HepG2 (cell line): ENCODE measurements around the gene GNAT2. TPM values are rescaled to one million over a fixed set of nuclear protein-coding genes. Genes with fewer than 3 reads are reported as not detected.

ENCODE experiments used
- ATAC-seq: fragments of 200-7000 bp; cut with Tn5 transposase; 3 replicates; pipeline ENCODE4 v1.9.1; 2020; ENCODE audit warnings: mild to moderate bottlenecking, moderate library complexity
- BruUV-seq: library from RNA; stranded (reverse); fragments of 400-500 nt; replicated peaks from 2 replicates; lab custom pipeline; 2021; lab: Mats Ljungman, UMichigan
- CTCF ChIA-PET: fragments of 300-600 bp; formaldehyde crosslinking; extraction: SDS; loops from one replicate; lab custom pipeline; 2021; ENCODE audit warnings: low total read pairs, inconsistent platforms, low intra/inter-chr PET ratio; lab: Yijun Ruan, JAX
- POLR2A ChIA-PET: fragments of 350-600 bp; sonication (Branson Sonifier 250); formaldehyde crosslinking; loops from one replicate; lab custom pipeline; 2020; ENCODE audit warnings: antibody characterized with exemption, inconsistent platforms; lab: Yijun Ruan, JAX
- DNase-seq: peaks from one replicate; pipeline ENCODE4 v3.0.0-alpha.2; 2015; ENCODE audit warnings: low spot score
- FAIRE-seq: peaks from 3 replicates; lab custom pipeline; 2011; peaks lifted over from hg19 to GRCh38; lab: Jason Lieb, UNC
- H2AFZ ChIP-seq: one replicate; pipeline ENCODE4 v1.6.1; 2011; ENCODE audit warnings: low read length, inconsistent platforms
- H3K27ac ChIP-seq: fragments of 300-600 bp; 3 replicates; pipeline ENCODE4 v1.8.0; 2011; ENCODE audit warnings: mixed run types, mild to moderate bottlenecking, mixed read lengths, low read length, inconsistent platforms; ENCODE audit not compliant: insufficient read depth; ENCODE audit errors: extremely low read length
- H3K27me3 ChIP-seq, 2 experiments: fragments of 200-600 bp in 1 of 2; 2 replicates in 1 of 2; 3 replicates in 1 of 2; pipeline versions ENCODE4 v1.6.0 to v1.8.0; 2011; ENCODE audit warnings: low read length in 2 of 2, mild to moderate bottlenecking in 2 of 2, moderate library complexity in 2 of 2, inconsistent platforms in 1 of 2; ENCODE audit not compliant: insufficient read depth in 2 of 2, control insufficient read depth in 1 of 2
- H3K36me3 ChIP-seq, 2 experiments: fragments of 200-600 bp in 1 of 2; replicated peaks in 1 of 2; 2 replicates in 1 of 2; 3 replicates in 1 of 2; pipeline versions ENCODE4 v1.5.1 to v1.8.0; 2011; ENCODE audit warnings: low read length in 2 of 2, inconsistent platforms in 1 of 2; ENCODE audit not compliant: insufficient read depth in 2 of 2, control insufficient read depth in 1 of 2
- H3K4me1 ChIP-seq: 2 replicates; pipeline ENCODE4 v1.5.1; 2012; ENCODE audit warnings: low read length, inconsistent platforms; ENCODE audit not compliant: insufficient read depth
- H3K4me2 ChIP-seq: 2 replicates; pipeline ENCODE4 v1.6.0; 2011; ENCODE audit warnings: low read depth, low read length, inconsistent platforms
- H3K4me3 ChIP-seq, 3 experiments: fragments of 200-600 bp in 1 of 3; sonication (generic), shearing (Covaris generic) in 1 of 3; replicated peaks in 1 of 3; 2 replicates each; pipeline ENCODE4 v1.5.1; 2011 to 2016; ENCODE audit warnings: low read length in 3 of 3, inconsistent platforms in 2 of 3, low read depth in 2 of 3, mild to moderate bottlenecking in 2 of 3, control low read depth in 1 of 3, mixed read lengths in 1 of 3; ENCODE audit not compliant: insufficient read depth in 1 of 3
- H3K79me2 ChIP-seq: one replicate; pipeline ENCODE4 v1.6.1; 2011; ENCODE audit warnings: low read length, inconsistent platforms; ENCODE audit not compliant: insufficient read depth
- H3K9ac ChIP-seq: 2 replicates; pipeline ENCODE4 v1.6.0; 2011; ENCODE audit warnings: mild to moderate bottlenecking, low read depth, low read length, inconsistent platforms; ENCODE audit not compliant: insufficient read depth
- H3K9me3 ChIP-seq: 2 replicates; pipeline ENCODE4 v1.5.1; 2012; ENCODE audit warnings: mild to moderate bottlenecking, low read length
- H4K20me1 ChIP-seq: 2 replicates; pipeline ENCODE4 v1.6.0; 2011; ENCODE audit warnings: inconsistent platforms, mild to moderate bottlenecking, low read length, moderate library complexity; ENCODE audit not compliant: insufficient read depth
- BCL6 ChIP-seq: IDR thresholded peaks from 2 replicates; pipeline ENCODE4 v1.6.1; 2016; ENCODE audit warnings: missing genetic modification reagents, missing compliant biosample characterization
- KAT2B ChIP-seq: fragments of 150-350 bp; IDR thresholded peaks from 2 replicates; pipeline ENCODE4 v1.6.1; 2014; ENCODE audit warnings: low read depth, low read length, borderline replicate concordance
- MED1 ChIP-seq: sonication (generic); formaldehyde crosslinking; IDR thresholded peaks from 2 replicates; pipeline ENCODE4 v1.4.0; 2020; ENCODE audit warnings: missing genetic modification reagents
- SIN3B ChIP-seq: fragments of 150-350 bp; IDR thresholded peaks from 2 replicates; pipeline ENCODE4 v1.6.1; 2014; ENCODE audit warnings: low read length
- ZNF550 ChIP-seq: sonication (generic); formaldehyde crosslinking; IDR thresholded peaks from 2 replicates; pipeline ENCODE4 v1.4.0; 2020; ENCODE audit warnings: mild to moderate bottlenecking, missing genetic modification reagents, borderline replicate concordance
- WGBS: methylation state at CpG from one replicate; pipeline ENCODE4 v1.1.6; 2017; ENCODE audit warnings: low lambda C conversion rate; 5-methylcytosine and 5-hydroxymethylcytosine counted together
- in situ Hi-C: cut with HindIII; loops from 2 replicates; pipeline ENCODE4 v1.10.0; 2017; ENCODE audit warnings: low pct_unique_long_range_greater_than_20kb; ENCODE audit not compliant: extremely low pct_ligation_motif_present
- intact Hi-C: fragments of 100-400 bp; cut with micrococcal nuclease; formaldehyde crosslinking; loops from one replicate; pipeline ENCODE4 v1.10.0; 2022; ENCODE audit not compliant: unreplicated experiment
- polyA plus RNA-seq, 8 experiments: library from polyadenylated mRNA; depleted of rRNA in 3 of 8; stranded (reverse) in 7 of 8; unstranded in 1 of 8; fragments of >200 nt; fragmentation: Illumina TruSeq in 4 of 8; extraction: Trizol in 4 of 8; gene quantifications; 2 replicates each; pipeline versions ENCODE4 v1.2.1 to v1.2.3, GENCODE V29; 2011 to 2016; ENCODE audit warnings: low read depth in 4 of 8, missing spikeins in 1 of 8, mixed read lengths in 1 of 8; ENCODE audit not compliant: insufficient read depth in 1 of 8
- total RNA-seq, 5 experiments: library from RNA; depleted of rRNA; stranded (reverse); fragments of >200 nt; fragmentation: Illumina TruSeq; extraction: Trizol; gene quantifications; 2 replicates each; pipeline ENCODE4 v1.2.3, GENCODE V29; 2016; ENCODE audit warnings: low read depth in 1 of 5
- TF ChIP-seq, protein P1 (sequence below): IDR thresholded peaks from 2 replicates; pipeline ENCODE4 v1.6.1; 2012; ENCODE audit warnings: low read depth, low read length, improper control_type of control experiment
- TF ChIP-seq, protein P2 (sequence below): sonication (generic); formaldehyde crosslinking; IDR thresholded peaks from 2 replicates; pipeline ENCODE4 v1.5.1; 2020; ENCODE audit warnings: mild to moderate bottlenecking, moderate library complexity, missing genetic modification reagents
- TF ChIP-seq, protein P3 (sequence below): sonication (generic); formaldehyde crosslinking; IDR thresholded peaks from 2 replicates; pipeline ENCODE4 v1.5.0; 2020; ENCODE audit warnings: missing genetic modification reagents
- TF ChIP-seq, protein P4 (sequence below): sonication (generic); formaldehyde crosslinking; IDR thresholded peaks from 2 replicates; pipeline ENCODE4 v1.9.0; 2022; ENCODE audit warnings: missing genetic modification reagents, mild to moderate bottlenecking, borderline replicate concordance

Gene GNAT2
- total and polyA plus RNA-seq, 2 of the 13 experiments (the other 11 are each of a cell fraction or from before 2014, with no cell fraction given), result 0.08 to 0.20 TPM

DNA sequence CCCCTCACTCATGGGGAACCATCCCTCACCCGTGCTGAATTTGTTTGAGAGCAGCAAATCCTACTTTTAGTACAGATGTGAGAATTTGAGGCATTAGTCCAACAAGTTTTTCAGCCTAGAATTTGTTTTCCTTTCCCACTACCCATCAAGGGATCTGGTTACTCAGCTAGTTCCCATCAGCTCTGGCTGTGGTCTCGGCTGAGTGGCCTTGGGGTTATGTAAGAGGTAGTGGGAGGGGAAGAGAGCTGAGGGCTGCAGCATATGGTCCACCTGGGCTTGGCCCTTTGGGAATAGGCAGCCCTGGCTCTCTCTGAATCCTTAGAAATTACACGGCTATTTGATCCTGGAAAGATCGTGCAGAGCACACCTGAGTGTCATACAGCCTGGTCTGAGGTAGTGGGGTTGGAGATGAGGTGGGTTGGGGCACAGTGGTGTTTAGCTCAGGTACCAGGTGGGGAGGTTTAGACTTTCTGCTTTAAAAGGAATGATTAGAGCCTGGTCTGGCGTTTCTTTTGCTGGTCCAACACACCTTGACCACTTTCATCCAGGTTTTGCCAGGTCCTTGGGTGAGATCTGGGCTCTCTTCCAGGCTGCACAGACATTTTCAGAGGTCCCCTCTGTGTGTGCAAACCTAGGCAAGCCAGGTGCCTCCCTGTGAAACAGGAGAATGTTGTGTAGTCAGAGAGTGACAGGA lies 40.7 kb upstream of the GNAT2 start:
- POLR2A ChIA-PET, result no interaction called here
- CTCF ChIA-PET, result no interaction called here
- ATAC-seq, result no peak

More for the DNA sequence above, 40.7 kb upstream of the GNAT2 start:
- in situ Hi-C loops, result loop anchor here (10.0 kb wide), 1 partner anchor 55 kb away; the partner anchor contains the start of gene GSTM5
- H3K9me3 ChIP-seq, result no peaks in the 10 kb centered on the region
- H3K4me3 ChIP-seq, result no peak overlapping the region
- peaks cover 27% of the 10 kb centered on the region for H3K4me1 ChIP-seq
- no peak overlapping the region for H3K4me2 ChIP-seq
- DNase-seq (peak; percentile 30), FAIRE-seq (no peak)
- TF ChIP-seq, protein P1, sequence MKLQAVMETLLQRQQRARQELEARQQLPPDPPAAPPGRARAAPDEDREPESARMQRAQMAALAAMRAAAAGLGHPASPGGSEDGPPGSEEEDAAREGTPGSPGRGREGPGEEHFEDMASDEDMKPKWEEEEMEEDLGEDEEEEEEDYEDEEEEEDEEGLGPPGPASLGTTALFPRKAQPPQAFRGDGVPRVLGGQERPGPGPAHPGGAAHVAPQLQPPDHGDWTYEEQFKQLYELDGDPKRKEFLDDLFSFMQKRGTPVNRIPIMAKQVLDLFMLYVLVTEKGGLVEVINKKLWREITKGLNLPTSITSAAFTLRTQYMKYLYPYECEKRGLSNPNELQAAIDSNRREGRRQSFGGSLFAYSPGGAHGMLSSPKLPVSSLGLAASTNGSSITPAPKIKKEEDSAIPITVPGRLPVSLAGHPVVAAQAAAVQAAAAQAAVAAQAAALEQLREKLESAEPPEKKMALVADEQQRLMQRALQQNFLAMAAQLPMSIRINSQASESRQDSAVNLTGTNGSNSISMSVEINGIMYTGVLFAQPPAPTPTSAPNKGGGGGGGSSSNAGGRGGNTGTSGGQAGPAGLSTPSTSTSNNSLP, result no peak
- TF ChIP-seq MED1 (CRISPR knock-in tag) (0 out of 2 replicates have a peak, but pooled peaks have one; percentile 21), ZNF550 (CRISPR knock-in tag) (no peak), SIN3B (no peak), BCL6 (CRISPR knock-in tag) (peak; percentile 44; the same call in 1 of the 2 replicates), KAT2B (no peak)
- TF ChIP-seq, protein P2, sequence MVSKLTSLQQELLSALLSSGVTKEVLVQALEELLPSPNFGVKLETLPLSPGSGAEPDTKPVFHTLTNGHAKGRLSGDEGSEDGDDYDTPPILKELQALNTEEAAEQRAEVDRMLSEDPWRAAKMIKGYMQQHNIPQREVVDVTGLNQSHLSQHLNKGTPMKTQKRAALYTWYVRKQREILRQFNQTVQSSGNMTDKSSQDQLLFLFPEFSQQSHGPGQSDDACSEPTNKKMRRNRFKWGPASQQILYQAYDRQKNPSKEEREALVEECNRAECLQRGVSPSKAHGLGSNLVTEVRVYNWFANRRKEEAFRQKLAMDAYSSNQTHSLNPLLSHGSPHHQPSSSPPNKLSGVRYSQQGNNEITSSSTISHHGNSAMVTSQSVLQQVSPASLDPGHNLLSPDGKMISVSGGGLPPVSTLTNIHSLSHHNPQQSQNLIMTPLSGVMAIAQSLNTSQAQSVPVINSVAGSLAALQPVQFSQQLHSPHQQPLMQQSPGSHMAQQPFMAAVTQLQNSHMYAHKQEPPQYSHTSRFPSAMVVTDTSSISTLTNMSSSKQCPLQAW, result 0 out of 2 replicates have a peak, but pooled peaks have one; percentile 28
- TF ChIP-seq, protein P3, sequence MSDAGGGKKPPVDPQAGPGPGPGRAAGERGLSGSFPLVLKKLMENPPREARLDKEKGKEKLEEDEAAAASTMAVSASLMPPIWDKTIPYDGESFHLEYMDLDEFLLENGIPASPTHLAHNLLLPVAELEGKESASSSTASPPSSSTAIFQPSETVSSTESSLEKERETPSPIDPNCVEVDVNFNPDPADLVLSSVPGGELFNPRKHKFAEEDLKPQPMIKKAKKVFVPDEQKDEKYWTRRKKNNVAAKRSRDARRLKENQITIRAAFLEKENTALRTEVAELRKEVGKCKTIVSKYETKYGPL (CRISPR knock-in tag), result peak; percentile 95
- TF ChIP-seq, protein P4, sequence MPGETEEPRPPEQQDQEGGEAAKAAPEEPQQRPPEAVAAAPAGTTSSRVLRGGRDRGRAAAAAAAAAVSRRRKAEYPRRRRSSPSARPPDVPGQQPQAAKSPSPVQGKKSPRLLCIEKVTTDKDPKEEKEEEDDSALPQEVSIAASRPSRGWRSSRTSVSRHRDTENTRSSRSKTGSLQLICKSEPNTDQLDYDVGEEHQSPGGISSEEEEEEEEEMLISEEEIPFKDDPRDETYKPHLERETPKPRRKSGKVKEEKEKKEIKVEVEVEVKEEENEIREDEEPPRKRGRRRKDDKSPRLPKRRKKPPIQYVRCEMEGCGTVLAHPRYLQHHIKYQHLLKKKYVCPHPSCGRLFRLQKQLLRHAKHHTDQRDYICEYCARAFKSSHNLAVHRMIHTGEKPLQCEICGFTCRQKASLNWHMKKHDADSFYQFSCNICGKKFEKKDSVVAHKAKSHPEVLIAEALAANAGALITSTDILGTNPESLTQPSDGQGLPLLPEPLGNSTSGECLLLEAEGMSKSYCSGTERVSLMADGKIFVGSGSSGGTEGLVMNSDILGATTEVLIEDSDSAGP (CRISPR knock-in tag), result no peak
- H2AFZ ChIP-seq, result no peak overlapping the region
- no peaks in the 10 kb centered on the region for H4K20me1 ChIP-seq
- intact Hi-C loops, result loop anchor here (5.0 kb wide), 1 partner anchor 112 kb away; no protein-coding TSS in a partner anchor
- no peak overlapping the region for H3K27ac ChIP-seq
- no TSS peak for BruUV-seq
- no peak overlapping the region for H3K9ac ChIP-seq
- no peaks in the 10 kb centered on the region for H3K27me3 ChIP-seq
- H3K36me3 ChIP-seq, result no peaks in the 10 kb centered on the region; a peak in 2 of 5 replicates
- WGBS, result 75% methylated on average over 5 of the region's 5 CpGs
- H3K79me2 ChIP-seq, result no peaks in the 10 kb centered on the region
